Activated CD4-positive, alpha-beta T cell treated with anti-CD3 and anti-CD28 coated beads for 48 hours (primary cell): ENCODE results near the gene MCEE.
"Not testable (repeated sequence)": the region's sequence is repeated elsewhere in the genome, so short reads cannot be mapped to it uniquely, and the experiment has no call there.

Source experiments
- DNase-seq: peaks from one replicate; pipeline ENCODE4 v3.0.0-alpha.2; 2020

MCEE gene

DNA sequence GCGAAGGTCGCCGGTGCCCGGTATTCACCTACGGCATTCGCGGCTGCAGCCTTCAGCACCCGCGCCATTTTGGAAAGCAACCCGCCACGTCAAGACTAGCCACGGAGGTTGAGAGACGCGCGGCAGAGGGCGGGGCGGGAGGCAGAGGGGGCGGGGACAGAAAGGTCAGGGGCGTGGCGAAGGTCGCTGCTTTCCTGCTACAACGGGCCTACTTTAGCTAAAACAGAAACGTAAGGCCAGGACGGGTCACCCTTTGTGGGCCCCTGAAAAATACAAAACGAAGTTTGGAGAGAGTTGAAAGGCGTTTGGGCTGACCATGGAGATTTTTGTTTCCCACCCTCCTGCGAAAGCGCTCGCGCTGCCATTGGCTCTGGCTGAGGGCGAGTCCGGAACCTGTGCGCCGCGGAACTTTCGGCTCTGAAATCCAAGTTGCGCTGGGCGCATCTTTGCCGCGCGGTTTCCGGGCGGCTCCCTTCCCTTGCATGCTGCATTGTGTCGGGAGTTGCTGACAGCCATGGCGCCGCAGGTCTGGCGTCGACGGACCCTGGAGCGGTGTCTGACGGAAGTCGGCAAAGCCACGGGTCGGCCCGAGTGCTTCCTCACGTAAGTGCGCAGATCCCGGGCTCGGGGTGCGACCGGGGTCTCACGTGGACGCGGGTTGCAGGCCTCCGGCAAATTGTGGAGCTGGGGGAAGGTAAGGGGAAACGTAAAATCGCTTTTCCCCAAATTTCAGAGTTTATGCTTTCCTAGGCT is at the start of gene MCEE, which contains the start of gene MPHOSPH10:
MCEE (minus strand) TSS at position 78 of the 753 bp plus-strand sequence; CDS start at position 68, 10 bp downstream.
MPHOSPH10 (plus strand) TSS at position 483 of the 753 bp plus-strand sequence; CDS start at position 515, 32 bp downstream.
- DNase-seq, result peak; percentile 93

DNA sequence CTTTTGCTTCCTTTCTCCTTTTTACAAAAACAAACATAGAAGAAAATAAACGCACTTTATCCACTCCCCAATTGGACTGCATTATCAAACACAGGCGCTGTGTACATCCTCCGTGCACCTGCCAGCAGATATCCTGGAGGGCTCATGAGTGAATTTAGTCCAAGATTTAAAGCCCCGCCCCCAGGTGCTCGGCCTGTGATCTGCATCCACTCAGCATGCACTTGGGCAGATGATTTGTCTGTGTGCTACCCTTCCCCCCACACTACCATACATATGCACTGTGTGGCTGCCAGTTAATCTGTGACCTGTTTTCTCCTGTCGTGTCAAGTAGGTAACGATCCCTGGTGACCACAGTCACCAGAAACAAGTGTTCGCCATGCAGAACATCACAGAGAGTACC is 48.8 kb upstream of the MCEE start:
- DNase-seq, result not testable (repeated sequence)

DNA sequence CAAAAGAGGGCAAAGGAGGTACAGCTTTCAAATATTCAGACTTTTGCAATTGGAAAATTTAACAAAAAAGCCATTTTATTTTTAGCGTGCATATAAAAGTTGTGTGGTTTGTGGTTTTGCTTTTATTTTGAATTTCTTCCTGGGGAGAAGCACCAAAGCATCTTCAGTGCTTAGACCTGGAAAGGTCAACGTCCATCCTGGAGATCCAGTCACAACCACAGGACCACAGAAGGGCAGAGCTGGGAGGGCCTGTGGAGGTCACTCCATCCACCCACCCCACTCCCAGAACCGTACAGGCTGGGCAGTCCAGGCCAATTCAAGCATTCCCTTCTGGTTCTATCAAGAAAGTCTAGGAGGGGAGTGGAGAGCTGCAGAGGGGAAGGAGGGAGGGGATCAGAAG is 44.2 kb upstream of the MCEE start:
- DNase-seq, result no peak

DNA sequence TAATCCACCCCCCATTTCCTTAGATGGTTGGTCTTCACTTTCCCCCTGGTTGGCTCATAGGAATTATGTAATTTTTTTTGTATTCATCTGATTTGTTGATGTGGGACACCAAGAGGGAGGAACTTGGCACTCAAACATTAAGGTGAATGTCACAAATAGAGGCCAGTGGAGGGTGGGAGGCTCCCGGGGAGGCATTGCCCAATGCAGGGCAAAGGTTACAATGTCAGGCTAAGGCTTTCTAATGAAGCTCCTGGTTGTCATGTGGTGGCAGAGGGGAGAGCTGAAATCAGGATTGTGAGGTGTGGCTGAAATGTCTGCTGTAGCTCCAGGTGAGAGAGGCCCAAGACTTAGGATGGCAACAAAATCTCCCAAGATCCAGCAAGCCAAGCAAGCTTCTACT is 43.1 kb upstream of the MCEE start:
- no peak for DNase-seq

DNA sequence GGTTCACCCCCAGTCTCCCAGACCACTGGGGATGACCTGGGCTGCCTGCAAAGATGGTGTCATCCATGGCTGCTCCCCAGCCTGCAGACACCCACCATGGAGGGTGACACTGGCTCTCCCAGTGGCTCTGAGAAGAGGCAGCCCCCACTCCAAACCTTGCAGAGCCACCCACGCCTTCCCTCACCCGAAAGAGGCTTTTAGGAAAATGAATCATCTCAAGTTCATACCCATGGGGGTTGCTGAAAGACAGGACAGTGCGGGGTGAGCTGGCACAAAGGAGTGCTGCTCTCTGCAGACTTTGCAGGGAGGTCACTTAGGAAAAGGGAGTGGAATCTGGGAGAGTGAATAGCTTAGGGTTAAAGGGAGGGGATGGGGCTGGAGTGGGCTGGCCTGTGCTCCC is 36.8 kb upstream of the MCEE start:
- peak; percentile 20 for DNase-seq

DNA sequence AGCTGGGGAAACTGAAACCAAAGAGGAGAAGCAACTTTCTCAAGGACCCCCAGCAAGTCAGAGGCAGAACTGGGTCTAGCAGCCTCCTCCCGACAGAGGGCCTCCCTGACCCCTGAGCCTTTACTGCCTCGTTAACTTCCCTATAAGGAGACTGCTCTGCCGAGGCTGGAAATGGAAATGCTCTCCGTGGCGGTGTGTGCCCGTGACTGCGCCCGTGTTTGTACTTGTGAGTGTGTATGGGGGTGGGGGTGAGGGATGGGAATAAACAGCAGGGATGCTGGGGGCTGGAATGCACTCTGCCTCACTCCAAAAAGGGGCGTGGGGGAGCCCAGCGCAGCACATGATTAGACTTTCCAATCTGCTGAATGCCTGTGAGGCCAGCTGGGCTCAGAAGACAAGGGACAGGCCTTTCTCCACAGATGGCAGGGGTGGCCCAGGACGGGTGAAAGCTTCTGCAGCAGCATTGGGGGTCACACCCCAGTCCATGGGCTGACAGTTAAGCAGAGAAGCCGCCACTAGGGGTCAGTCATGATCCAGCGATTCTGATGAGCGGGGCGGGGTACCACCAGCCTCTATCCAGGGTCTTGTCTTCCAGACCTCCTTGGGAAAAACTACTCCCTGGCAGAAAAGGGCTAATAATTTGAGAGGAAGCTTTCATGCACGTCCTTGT is 27.2 kb upstream of the MCEE start:
- peak; percentile 75 for DNase-seq

DNA sequence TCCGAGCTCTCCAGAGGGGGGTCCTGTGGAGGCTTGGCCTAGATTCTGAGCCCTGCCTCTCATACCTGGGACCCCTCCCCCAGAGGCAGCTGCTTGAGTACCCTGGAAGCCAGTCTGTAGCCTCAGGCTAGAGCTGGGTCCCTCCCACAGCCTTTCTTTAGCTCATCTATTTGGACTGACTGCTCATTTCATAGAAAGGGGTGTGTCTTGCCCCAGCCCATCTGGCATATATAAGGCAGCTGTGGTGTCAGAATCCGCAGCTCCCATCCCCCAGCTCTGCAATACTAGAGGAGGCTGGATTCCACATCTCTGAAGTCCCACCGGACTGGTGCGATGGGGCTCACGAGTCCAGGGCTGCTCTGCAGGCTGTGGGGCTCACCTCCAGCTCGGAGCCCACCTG is 26.5 kb upstream of the MCEE start:
- no peak for DNase-seq

DNA sequence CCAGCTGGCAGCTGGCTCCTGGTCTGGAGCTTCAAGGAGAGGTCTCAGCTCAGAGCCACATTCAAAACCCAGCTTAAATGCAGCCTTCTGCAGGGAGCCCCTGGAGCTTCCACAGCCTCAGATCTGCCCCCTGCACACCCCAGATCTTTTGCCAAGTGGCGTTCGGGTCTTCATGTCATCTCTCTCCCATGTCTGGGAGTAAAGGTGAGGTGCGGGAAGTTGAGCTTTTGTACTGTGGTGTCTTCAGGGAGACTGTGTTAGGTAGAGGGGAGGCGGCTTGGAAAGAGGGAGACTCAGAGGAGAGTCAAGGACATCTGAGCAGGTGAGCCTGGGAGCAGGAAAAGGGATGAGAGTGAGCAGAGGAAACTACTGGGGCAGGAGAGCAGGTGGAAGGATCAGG is 25.8 kb upstream of the MCEE start:
- no peak for DNase-seq

DNA sequence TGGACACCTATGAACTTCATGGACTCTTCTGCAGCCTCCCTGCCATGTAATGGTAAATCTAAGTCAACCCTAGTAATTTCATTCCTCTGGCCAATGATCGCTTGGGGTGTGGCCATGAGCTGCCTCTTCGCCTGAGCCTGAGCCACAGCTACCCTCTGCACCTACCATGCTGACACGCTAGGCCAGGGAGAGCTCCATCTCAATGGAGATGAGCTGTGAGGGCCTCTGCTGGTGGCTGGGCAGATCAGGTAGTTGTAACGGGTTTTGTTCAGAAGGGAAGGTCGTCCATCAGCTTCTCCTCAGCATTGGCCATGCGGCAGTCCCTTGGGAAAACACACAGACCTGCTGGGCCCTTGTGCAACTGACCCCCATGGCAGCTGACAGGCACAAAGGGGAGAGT is 24.8 kb upstream of the MCEE start:
- DNase-seq, result peak; percentile 46

DNA sequence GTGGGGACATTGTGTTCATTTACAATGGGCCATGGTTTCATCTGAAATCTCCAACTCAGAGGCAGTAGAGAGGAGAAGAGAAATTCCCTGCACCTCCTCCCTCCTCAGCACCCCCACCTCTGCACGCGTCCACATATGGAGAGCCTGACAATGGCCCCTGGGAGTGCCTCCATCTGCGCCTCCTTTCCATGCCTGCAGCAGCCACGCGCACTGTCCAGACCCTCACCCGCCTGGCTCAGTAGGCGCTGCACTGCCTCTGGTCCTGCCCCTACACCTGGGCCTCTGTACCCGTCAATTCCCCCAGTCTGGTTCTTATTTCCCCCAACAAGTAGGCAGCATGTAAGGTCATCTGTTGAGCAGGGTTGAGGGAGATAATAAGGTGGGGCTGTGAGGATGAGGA is 24.2 kb upstream of the MCEE start:
- no peak for DNase-seq

DNA sequence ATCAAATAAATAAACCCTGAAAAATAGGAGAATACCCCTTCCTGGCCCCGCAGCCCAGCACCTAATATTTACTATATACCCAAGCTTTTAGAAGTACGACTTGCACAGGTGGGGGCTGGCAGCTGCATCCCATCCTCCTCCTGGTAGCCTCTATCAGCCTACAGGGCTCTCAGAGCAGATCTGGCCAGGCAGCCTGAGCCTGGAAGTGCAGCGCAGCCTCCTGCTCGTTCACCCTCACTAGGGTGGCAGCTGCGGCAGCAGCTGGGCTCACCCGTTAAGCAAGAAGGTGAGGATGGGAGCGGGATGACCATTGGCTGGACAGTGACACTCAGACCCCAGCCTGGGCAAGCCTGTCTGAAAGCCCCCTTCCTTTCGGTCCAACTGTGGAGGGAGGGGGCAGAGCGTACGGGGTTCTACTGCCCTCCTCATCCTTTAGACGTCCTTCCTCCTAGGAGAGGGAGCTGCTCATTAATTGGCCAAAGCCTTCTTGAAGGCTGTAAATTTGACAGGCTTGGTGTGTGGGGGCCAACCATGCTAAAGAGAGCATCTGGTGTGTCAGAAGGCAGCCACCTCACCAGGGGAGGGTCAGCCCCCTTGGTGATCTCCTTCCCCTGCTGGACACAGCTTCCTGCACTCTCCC is 23.7 kb upstream of the MCEE start:
- no peak for DNase-seq

DNA sequence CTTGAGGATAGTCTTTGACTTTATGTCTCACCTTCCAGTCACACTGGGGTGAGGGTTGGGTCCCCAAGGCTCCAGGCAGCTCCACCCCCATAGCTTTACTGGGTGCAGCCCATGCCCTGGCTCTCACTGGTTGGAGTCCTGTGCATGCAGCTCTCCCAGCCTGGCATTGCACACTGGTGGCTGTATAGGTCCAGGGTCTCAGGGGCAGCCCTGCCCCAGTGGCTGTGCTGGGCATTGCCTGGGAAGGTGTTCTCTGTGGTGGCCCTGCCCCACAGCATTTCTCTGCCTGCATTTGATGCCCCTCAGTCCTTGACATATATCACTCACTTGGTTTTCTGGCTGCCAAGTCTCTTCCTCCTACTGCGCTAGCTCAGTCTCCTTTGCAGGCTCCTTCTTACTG is 21.6 kb upstream of the MCEE start:
- DNase-seq, result no peak

DNA sequence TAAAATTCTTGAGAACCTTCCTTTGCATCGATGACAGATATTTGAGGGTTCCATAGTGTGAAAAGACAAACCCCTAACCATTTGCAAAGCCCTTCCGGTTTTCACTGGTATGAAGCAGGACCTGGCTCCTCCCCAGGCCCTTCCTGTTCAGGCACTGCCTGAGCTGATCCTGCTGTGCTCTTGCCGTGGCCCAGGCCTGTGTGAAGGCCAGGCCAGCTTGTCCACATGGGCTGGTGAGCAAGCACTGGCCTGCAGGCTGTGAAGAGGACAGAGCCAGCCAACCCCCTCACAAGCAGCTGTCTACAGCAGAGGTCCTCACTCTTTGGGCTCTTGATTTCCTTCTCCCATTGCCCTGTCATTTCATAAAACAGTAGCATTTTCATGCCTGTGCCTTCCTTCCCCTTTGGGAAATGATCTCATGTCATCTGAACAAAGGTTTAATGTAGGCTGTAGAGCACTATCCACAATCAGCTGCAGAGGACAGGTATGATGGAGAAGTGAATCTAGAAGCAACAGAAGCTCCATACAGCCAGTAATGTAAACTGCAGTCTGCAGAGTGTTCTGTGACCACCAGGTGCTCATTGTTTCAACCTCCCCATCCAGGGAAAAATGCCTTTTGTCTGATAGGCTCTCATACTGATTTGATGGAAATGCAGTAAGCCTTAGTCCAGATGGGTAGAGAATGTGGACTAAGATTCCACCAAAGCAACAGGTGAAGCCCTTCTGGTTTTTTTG is 20.2 kb upstream of the MCEE start:
- DNase-seq, result no peak

DNA sequence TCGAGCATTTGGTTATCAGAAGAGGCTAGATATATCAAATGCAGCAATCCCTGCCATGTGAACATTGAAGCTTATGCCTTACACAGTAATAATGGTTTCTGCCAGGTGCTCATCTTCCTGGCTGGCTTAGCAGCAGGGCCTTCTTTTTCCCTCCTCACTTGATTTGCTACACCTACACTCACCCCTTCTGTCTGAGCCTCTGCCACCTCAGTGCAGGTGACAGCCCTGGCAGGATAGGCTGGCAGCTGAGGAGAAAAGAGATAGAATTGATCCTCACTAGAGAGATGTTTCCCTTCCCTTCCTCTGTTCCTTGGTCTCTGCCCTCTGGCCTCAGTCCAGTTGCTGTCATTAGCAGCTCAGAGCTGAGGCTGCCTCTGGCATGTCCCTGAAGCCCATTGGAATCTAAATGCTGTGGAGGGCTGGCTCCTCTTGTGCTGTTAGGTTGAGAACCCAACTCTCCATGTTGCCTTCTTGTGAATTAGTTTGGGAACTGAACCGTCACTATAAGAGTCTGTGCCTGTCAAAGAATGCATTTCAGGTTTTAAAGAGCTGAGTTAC is 18.6 kb upstream of the MCEE start:
- DNase-seq, result no peak

DNA sequence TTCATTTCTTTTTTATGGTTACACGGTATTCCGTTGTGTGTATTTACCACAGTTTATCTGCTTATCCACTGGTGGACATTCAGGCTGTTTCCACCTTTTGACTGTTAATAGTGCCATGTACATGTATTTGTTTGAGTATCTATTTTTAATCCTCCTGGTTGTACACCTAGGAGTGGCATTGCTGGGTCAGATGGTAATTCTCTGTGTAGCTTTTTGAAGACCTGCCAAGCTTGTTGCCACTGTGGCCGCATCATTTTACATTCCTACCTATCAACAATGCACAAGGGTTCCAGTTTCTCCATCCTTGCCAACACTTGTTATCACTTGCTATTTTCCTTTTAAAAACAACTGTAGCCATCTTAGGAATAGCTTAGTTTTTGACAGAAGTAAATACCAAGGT is 13.8 kb upstream of the MCEE start:
- DNase-seq, result no peak

DNA sequence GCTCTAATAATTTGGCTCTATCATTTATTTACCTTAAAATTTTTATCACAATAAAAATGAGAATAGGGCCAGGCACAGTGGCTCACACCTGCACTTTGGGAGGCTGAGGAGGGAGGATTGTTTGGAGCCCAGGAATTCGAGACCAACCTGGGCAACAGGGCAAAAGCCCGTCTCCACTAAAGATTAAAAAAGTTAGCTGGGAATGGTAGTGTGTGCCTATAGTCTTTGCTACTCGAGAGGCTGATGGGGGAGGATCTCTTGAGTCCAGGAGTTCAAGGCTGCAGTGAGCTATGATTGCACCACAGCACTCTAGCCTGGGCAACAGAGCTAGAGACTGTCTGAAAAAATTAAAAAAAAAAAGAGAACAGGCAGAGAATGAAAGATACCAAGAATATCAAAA is 6.1 kb upstream of the MCEE start:
- no peak for DNase-seq

DNA sequence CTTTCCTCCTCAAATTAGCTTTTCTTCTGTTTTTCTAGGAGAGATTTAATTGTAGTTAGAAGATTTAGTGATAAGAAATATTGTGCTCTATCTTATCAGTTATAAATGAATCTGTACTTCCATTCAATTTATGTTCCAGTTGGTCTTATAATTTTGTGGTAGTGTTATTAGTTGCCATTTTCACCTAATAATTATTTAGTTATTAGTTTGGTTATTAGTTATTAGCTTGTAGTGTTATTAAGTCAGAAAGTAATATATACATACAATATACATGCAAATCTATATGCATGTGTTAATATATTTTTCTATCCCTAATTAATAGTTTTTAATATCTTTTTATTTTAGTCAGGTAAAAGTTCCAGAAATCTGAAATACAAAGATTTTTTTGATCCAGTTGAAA is 3.6 kb upstream of the MCEE start:
- DNase-seq, result no peak

DNA sequence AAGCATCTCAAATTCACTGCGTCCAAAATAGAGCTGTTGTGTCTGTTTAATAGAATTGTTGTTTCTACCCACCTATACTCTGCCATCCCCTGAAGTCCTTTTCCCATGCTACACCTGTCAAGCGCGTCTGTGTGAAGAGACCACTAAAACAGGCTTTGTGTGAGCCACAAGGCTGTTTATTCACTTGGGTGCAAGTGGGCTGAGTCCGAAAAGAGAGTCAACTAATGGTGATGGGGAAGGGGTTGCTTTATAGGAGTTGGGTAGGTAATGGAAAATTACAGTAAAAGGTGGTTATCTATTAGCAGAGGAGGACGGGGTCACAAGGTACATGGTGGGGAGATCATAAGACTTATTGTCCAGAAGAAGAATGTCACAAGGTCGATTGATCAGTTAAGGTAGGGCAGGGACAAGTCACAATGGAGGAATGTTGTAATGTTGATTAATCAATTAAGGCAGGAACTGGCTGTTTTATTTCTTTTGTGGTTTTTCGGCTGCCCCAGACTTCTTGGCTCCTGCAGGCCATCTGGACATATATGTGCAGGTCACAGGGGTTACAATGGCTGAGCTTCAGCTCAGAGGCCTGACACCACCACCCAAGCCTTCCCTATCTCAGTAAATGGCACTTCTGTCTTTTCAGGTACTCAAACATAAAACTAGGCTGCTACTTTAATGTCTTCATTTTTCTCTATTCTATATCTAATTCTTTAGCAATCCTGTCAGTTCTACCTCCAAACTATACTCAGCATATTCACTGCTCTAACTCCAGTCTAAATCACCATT is 1.5 kb upstream of the MCEE start:
- not testable (repeated sequence) for DNase-seq

DNA sequence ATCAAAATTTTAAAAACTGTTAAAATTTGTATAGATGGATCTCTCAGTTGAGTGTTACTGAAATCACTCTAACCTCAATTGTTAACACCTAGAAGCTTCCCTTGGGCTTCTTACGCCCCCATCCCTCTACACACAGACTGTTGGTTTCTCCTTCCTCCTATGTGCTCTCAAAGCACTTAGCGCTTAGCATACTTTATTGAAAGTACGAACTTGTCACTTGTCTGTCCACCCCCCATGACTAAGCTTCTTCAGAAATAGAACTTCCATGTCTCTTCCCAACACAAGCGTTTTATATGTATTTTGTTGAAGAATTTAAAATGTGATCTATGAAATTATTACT is 846 bp upstream of the MCEE start:
- DNase-seq, result no peak

DNA sequence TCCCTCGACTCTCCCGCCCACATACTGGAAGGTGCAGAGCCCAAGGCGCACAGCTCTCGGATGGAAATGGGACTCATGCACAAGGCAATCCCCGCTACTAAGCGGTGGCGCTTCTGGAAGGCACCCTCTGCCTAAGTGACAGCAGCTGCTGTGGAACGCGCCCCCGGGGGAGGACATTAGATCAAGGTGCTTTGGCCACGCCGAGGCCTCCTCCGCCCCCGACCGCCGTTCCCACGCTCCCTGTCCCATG is 202 bp downstream of the MCEE start:
- no peak for DNase-seq

DNA sequence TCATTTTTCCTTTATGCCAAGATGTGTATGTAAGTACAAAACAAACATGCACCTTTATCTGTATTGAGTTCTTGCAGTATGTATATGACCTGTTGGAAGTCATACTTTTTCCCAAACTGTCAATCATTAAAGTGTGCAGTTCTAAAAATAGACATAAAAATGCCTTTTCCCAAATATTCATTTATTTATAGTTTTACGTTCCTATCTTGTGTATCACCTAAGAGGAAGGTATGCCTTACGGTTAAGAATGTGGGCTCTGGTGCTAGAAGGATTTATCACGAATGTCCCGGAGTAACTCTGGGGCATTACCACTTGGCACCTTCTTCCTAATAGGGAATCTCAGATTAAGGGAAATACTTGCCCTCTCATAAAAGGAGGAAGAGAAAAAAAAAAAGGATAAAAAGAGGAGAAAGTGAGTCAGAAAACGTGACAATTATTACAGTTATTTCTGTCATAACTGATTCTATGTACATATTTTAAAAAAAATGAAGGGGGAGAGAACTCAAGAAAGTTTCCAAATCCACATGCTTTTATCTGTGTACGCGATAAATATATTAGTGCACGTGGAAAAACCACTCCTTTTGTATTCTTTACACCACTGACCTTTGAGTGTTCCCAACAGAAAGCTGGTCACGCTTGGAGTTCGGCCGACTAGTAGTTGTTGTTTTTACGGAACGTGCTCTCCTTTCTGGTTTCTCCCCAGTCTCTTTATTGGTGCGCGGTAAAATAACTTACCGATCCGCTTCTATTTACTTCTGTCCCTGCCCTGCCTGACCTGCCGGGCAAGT is 721 bp downstream of the MCEE start:
- DNase-seq, result no peak

DNA sequence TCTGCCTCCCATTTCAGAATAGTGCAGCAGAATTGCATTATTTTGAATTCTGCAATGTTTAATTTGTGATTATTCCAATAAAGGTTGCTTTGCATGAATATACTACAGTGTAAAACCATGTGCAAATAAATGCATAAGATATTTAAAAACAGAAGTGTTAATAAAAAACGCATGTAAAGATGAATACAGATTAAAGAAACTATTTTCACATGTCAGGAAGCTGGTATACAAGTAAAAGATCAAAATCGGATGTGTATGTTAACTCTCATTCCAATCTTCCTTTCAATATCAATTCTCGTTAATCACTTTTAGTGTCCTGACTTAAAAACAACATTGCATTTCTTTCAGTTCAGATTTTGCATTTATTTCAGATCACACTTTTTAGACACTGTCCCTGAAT is 3.1 kb downstream of the MCEE start:
- DNase-seq, result no peak
